Left ventricle myocardium superior (tissue), 1 donor: ENCODE data around the gene NFAT5. TPM values are rescaled to one million over a fixed set of nuclear protein-coding genes. Genes with fewer than 3 reads are reported as not detected.
"Not testable (repeated sequence)": the region's sequence is repeated elsewhere in the genome, so short reads cannot be mapped to it uniquely, and the experiment has no call there.

Experiments
- ATAC-seq: fragments of 200-7000 bp; cut with Tn5 transposase; one replicate; pipeline ENCODE4 v1.9.1; 2020; ENCODE audit warnings: mild to moderate bottlenecking, moderate library complexity
- DNase-seq: peaks from one replicate; pipeline ENCODE4 v3.0.0-alpha.2; 2020
- intact Hi-C: fragments of 100-400 bp; cut with micrococcal nuclease; formaldehyde crosslinking; loops from one replicate; pipeline ENCODE4 v1.11.0; 2022
- total RNA-seq: library from RNA; stranded (reverse); fragmentation: NEBNext Ultra II Directional; extraction: Animal tissue kit (Norgen Biotek cat#: 25700); gene quantifications from one replicate; pipeline ENCODE4 v1.2.1, GENCODE V29; 2021
- donor health status: DM: no; HTN: yes; CAD: no; lungs with severe emphysema.

The NFAT5 gene
- total RNA-seq, 1 donor from 2014 or later = 14.3 TPM

DNA sequence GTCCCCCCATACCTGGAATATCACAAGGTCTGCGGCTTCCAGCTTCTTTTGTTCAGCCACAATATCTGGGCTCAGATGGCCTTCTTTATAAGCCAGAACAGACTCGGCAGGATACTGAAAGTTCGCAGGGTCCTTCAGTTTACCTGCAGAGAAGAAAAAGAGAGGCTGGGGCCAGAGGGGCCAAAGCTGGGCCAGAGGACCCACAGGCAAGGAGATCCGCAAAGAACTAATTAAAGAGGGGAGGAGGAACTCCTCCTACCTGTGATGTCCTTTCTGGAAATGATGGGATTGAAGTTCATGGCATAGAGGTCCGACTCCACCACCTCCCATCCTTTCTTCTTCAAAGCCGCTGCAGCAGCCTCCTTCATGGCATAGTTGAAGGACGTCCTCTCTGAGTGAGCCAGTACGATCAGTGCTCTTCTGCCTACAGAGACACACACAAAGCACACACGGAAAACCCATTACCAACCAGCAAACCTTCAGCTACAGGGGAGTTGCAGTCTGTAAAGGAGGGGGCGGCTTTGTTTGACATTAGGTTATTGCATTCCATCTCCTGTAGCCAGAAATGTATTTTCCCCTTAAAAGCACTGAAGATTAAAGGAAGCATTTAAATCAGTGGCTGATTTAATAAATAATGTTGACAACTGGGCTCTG, 152.5 kb downstream of the NFAT5 start:
- no peak for DNase-seq
- intact Hi-C loops = no loop called here
- ATAC-seq = no peak

DNA sequence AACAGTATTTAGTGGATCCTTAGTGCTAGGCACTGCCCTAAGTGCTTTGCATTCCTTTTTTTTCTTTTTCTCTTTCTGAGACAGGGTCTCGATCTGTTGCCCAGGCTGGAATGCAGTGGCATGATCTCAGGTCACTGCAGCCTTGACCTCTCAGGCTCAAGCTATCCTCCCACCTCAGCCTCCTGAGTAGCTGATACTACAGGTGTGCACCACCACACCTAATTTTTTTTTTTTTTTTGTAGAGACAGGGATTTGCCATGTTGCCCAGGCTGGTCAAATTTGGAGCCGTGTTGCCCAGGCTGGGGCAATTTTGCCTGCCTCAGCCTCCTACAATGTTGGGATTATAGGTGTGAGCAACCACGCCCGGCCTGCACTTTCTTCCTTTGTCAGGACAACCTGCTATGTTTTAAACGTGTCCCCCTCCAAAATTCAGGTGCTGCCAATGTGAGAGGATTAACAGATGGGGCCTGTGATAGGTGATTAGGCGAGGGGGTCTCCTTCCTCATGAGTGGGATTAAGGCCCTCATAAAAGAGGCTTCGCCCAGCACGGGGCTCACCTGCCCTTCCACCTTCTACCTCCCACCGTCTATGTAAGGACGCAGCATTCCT, 155.2 kb downstream of the NFAT5 start:
- no peak for DNase-seq
- intact Hi-C loops = no loop called here
- no peak for ATAC-seq

DNA sequence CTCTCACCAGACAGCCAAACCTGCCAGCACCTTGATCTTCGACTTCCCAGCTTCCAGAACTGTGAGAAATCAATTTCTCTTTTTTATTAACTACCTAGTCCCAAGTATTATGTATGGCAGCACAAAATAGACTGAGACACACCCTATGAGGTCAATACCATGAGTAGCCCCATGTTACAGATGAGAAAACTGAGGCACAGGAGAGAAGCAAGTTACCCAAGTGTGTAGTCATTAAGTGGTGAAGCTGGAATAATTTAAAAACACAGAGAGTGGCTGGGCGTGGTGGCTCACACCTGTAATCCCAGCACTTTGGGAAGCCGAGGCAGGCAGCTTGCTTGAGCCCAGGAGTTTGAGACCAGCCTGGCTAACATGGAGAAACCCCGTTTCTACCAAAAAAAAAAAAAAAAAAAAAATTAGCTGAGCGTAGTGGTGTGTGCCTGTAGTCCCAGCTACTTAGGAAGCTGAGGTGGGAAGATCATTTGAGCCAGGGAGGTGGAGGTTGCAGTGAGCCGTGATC, 155.7 kb downstream of the NFAT5 start:
- no peak for ATAC-seq
- intact Hi-C loops = no loop called here
- DNase-seq = no peak

DNA sequence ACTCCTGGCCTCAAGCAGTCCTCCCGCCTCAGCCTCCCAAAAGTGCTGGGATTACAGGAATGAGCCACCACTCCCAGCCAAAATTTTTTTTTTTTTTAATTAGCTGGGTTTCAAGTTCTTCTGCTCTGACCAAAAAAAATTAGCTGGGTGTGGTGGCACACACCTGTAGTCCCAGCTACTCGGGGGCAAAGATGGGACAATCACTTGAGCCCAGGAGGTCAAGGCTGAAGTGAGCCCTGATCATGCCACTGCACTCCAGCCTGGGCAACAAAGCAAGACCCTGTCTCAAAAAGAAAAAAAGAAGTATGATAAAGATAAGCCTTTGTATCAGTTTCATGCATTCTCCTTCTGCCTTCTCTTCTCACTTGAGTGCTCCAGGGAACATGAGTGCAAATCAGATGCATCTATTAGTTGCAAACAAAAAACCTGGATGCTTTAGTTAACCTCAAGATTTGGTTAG, 158.7 kb downstream of the NFAT5 start:
- intact Hi-C loops = no loop called here
- no peak for ATAC-seq
- DNase-seq = no peak

DNA sequence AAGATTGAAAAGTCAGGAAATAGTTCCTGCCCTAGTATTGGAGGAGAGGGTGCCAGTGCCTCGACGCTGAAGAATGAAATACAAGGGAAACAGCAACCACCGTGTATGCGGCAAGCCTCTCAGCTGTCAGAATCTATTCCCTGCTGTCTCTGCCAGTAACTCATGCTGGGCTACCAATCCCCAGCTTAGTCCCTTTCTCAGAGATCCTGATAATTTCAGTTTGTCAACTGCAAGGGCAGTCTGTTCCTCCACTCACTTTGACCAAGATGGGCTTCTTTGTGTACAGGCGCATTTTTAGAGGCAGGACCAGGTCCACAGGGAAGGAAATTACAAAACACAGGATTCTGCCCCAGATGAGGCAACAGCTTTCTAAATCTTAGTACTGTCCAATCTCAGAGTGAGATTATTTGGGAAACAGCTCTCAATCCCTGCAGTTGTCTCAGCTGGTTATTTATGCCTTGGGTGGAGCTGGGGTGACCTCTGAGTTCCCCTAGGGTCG, 159.3 kb downstream of the NFAT5 start:
- no peak for ATAC-seq
- intact Hi-C loops = no loop called here
- DNase-seq = no peak

DNA sequence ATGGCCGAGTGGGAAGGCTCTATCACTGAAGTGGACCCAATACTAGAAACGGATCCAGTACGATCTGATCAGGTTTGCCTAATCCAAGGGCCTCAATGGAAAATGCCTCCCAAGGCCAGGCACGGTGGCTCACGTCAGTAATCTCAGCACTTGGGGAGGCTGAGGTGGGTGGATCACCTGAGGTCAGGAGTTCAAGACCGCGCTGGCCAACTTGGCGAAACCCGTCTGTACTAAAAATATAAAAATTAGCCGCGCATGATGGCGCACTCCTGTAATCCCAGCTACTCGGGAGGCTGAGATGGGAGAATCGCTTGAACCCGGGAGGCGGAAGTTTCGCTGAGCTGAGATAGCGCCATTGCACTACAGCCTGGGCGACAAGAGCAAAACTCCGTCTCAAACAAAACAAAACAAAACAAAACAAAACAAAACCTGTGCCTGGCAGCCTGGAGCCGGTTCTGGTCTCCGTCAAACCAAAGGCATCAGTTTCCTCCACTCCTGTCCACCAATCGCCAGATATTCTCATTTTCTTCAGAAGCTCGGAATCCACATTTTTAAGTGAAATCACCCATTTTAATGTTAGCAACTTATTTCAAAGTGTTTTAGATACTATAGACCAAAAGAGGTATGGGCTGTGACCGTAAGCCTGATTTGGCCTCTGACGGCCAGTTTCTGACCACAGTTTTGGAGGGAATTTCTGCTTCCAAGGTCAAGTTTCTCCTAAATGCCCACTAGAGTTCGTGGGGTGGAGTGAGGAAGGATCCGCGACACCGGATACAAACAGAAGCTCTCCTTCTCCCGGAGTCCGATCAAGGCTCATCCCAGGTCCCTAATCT, 159.9 kb downstream of the NFAT5 start:
- ATAC-seq (no peak), DNase-seq (no peak)
- intact Hi-C loops = no loop called here

DNA sequence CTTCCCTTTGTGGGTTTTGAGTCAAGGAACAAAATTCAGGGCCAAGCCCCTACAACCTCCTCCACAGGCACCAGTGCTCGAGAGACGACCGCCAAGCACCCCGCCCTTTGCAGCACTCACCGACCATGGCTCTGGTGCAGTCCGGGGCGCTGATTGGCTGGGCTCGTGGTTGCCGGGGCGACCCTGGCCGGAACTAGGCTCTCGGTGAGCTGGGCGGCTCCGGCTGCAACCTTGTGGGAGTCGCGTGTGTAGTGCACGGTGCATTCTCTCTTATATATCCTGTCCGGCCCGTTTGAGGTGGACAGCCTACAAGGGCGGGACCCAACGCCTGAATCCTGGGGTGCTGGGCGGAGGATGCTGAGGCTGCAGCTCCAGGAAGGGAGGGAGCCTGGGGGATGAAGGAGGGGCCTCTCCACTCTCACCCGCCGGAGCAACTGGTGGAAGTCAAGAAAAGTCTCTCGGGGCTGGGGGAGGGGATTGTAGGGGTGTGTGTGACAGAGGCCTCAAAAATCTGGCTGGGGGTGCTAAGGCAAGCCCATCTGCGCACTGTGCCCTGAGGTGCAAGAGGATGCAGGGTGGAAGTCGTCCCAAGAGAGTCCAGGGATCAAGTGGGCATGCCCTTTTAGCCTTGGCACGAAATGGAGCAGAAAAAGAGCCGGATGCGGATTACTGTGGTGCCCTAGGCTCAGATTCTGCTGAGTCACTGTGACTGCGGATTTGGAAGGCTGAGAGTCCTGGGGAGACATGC, 160.7 kb downstream of the NFAT5 start, which contains the start of gene NQO1:
TSS of gene NQO1 (minus strand) at position 248 of the 748 bp plus-strand sequence. CDS start at position 127, 121 bp downstream.
- intact Hi-C loops = no loop called here
- ATAC-seq (peak; percentile 98), DNase-seq (peak; percentile 96)

DNA sequence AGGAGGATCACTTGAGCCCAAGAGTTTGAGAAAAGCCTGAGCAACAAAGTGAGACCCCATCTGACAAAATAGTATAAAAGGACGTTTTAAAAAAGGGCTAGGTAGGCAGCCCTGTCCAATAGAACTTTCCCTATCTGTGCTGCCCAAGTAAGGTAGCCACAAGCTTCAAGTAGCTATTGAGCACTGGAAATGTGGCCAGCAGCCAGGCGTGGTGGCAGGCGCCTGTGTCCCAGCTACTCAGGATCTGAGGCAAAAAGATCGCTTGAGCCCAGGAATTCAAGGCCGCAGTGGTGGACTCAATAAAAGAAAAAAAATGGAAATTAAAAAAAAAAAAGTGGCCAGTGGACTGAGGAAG, 162.1 kb downstream of the NFAT5 start:
- peak; percentile 62 for DNase-seq
- ATAC-seq = no peak
- intact Hi-C loops = no loop called here

DNA sequence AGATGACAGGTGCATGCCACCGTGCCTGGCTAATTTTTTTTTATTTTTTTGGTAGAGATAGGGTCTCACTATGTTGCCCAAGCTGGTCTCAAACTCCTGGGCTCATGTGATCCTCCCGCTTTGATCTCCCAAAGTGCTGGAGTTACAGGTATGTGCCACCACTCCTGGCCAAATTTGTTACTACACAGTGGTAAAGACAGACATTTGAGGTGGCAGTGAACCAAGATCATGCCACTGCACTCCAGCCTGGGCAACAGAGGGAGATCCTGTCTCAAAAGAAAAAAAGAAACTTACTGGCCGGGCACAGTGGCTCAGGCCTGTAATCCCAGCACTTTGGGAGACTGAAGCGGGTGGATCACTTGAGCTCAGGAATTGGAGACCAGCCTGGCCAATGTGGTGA, 163.3 kb downstream of the NFAT5 start:
- intact Hi-C loops, DNase-seq, ATAC-seq: not testable (repeated sequence)

DNA sequence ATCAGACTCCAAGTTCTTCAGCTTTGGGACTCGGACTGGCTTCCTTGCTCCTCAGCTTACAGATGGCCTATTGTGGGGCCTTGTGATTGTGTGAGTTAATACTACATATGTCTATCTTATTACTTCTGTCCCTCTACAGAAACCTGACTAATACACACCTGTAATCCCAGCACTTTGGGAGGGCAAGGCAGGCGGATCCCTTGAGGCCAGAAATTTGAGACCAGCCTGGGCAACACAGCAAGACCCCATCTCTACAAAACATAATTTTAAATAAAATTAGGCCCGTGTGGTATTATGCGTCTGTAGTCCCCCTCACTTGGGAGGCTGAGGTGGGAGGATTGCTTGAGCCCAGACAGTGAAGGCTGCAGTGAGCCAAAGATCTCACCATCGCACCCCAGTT, 165.5 kb downstream of the NFAT5 start:
- intact Hi-C loops, ATAC-seq, DNase-seq: not testable (repeated sequence)

DNA sequence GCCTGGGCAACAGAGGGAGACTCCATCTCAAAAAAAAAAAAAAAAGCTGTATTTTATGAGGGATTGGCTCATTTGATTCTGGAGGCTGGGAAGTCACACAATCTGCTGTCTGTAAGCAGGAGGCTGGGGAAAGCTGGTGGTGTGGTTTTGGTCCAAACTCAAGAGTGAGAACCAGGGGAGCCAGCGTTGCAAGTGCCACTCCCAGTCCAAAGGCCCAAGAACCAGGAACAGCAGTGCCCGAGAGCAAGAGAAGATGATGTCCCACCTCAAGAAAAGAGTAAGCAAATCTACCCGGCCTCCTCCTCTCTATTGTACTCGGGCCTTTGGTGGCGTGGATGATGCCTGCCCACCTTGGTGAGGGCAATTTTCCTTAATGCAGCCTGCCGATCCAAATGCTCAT, 166.3 kb downstream of the NFAT5 start:
- DNase-seq (no peak), ATAC-seq (no peak)
- intact Hi-C loops = no loop called here

DNA sequence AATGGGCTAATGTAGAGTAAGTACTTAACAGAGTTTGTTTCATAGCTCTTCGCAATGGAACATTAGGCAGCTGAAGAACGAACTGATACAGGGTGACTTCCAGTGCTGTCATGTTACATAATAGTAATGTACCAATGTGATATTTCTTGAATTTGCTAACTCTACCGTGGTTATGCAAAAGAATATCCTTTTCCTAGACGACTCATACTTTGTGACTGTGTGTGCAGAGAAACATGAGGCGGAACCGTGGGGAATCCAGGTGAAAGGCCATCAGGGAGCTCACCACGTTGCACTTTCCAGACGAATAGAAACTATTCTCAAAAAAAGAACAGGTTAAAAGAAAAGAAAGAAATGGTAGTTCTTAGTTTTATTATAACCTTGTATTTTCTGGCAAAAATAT, 175.8 kb downstream of the NFAT5 start:
- intact Hi-C loops = no loop called here
- DNase-seq = no peak
- no peak for ATAC-seq

DNA sequence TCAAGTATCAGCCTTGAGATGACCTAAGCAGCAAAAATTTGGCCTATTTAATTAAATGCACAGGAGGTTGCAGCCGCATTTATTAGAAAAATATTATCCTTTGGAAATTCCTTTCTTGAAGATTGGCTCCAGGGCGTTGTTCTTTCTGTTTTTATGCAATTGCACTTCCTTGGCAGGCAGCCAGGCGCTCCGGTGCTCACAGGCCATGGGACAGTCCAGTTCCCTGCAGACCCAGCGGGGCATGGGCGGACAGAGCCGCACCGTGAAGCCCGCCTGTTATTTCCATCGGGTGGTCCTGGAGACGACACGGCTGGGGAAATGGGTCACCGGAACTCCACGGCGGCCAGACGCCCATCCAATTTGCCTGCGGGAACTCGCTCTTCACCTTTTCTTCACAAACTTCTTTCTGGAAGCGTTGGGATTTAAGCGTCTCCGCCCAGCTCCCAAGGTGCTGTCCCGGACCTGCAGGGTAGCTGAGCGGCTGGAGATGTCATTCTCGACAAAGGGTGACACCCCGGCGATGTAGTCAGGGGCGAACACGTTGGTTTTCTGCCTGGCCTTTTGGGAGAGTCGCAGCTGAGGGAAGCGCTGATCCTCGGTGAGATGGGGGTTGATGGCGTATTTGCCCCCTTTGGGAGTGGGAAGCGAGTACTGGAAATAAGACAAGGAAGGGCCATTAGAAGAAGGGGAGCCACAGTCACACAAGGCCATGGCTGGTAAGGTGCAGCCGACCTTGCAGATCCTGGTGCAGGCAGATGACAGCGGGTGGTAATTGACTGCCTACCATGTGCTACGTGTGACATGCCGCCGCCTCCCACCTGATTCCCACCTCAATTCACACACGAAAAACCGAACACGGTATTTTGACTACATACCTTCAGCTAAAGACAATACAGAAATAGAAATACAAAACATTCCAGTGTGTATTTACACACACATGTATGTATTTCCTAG, 176.5 kb downstream of the NFAT5 start:
- intact Hi-C loops = no loop called here
- ATAC-seq = peak; percentile 65
- DNase-seq = peak; percentile 86

DNA sequence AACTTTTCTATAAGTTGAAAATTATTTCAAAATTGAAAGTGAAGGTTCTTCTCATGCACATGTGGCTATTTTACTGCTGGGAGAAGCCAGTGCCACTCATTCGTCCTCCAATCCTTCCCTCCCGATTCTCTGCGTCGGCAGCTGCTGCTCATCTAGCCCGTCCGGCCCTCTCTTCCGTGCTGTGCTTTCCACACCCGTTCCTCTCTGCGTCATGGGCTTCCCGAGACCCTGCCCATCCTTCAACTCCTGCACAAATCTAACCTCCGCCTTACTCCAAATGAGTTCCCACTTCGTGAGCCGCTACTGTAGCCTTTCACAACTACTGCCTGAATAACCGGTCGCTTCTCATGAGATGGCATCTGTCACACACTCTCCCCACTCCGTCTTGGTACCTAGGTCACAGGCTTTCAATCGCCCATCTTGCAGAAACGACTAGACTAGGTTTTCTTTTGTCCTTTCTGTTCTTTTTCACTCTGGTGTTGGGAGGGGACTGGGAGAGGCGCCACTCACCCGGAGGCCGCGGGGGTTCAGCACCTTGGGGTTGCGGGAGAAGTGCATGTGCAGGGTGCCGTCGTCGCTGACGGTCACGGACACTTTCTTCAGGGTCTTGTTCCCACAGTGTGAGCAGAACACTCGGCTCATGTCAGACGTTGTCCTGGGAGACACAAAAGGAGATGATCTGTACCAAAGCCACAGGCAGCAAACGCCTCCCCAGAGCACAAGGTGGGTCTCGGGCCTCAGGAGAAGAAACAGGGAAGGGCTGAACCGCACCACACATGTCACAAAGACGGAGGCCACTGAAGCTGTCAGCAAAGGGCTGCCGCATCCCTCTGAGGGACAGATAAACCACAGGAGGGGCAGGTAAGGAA, 178.8 kb downstream of the NFAT5 start:
- intact Hi-C loops = no loop called here
- ATAC-seq = no peak
- DNase-seq = no peak

DNA sequence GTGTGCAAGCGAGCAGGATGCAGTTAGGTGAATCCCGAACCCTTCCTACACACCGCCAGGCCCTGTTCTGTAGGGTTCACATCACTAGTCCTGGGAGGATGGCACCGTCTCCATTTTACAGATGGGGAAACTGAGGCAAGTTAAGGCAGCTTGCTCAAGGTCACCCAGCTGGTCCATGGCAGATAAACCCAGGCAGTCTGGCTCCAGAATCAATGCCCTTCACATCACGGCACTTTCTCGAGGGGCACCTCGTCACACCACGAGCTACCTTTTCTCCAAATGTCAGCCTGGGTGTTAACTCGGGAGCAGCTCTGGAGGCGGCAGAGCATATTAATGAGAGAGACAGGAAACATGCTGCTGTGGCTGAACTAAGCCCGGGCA, 179.5 kb downstream of the NFAT5 start:
- ATAC-seq = no peak
- no peak for DNase-seq
- intact Hi-C loops = no loop called here

DNA sequence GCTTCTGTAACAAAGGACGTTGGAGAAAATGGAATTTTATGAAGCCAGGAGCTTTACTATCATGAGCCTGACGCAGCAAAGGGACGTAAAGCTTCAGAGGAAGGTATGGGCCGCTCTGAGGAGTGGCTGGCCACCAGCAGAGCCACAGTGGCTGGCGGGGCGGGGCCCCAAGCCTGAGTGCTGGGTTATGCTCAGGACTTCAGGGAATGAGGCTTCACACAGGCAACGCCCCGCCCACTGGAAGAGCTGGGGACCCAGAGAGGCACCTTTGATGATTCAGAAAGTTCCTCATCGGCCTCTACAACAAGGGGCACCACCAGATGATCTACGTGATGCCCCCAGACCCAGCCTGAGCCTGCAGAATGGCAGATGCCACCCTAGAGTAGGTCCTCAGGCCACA, 180.2 kb downstream of the NFAT5 start:
- ATAC-seq = no peak
- intact Hi-C loops = no loop called here

DNA sequence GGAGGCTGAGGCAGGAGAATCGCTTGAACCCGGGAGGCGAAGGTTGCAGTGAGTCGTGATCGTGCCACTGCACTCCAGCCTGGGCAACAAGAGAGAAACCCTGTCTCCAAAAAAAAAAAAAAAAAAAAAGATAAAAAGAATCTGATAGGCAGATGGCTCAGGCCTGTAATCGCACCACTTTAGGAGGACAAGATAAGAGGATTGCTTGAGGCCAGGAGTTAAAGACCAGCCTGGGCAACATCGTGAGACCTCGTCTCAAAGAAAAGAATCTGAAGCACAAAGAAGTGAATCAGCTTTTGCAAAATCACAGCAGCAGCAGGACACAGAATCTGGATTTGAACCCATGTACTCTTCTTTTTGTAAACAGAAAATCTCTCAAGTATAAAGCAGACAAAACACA, 181.3 kb downstream of the NFAT5 start:
- DNase-seq (no peak), ATAC-seq (no peak)
- intact Hi-C loops = no loop called here

More for the DNA sequence above, 180.2 kb downstream of the NFAT5 start:
- DNase-seq = no peak
